Measurements from ENCODE around the gene METRN.

The METRN gene

DNA sequence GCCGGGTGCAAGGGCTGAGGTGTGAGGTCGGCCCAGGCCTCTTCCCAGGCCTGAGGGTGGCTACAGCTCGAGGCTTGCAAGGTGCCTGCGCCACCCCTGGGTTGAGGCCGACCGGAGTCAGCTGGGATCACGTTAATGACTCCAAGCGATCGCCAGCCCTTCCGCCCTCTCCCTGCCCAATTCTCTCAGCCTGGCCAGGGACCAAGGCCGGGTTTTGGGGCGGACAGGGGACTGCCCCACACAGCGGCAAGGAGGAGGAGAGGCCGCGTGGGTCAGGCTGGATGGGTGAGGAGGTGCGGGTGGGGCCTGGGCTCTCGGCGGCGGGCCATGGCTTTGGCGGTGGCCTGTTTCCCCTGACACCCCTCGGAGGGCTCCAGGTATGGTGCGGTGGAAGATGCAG, 21.6 kb upstream of the METRN start:
- no peak for DNase-seq

GRCh38 chr16:693766-694165, 21.2 kb upstream of the METRN start:
- peak; percentile 50 for DNase-seq

DNA sequence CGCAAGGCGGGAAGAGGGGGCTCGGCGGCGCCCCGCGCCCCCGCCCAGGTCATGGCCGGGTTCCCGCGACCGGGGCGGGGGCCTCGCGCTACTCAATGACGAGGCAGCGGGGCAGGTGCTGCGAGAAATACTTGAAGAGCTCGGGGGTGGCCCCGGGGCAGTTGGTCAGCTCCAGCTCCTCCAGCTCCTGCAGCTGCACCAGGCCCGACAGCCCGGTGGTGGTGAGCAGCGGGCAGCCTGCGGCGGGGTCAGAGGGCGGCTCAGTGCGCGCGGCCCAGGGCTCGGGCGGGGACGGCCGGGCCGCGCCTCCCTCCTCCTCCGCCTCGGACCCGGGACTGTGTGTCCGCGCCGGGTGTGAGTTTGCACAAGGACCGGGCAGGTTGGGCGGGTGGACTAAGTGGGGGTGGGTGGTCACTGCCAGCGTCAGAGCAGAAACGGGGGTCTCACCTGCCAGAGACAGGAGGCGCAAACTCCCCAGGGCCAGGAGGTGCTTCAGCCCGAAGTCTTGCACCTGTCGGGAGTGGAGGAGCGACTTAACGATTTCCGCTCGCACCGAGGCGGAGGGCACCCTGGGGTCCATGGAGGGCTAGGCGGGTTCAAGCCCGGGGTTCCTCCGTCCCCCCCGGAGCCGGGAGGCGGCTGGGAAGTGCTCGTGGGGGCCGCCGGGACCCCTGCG, 20.6 kb upstream of the METRN start:
- no peak for DNase-seq

GRCh38 chr16:694863-695354, 20.0 kb upstream of the METRN start:
- no peak for DNase-seq

- peak; percentile 55 for DNase-seq
Observed at GRCh38 chr16:695355-696089, 19.4 kb upstream of the METRN start.

DNA sequence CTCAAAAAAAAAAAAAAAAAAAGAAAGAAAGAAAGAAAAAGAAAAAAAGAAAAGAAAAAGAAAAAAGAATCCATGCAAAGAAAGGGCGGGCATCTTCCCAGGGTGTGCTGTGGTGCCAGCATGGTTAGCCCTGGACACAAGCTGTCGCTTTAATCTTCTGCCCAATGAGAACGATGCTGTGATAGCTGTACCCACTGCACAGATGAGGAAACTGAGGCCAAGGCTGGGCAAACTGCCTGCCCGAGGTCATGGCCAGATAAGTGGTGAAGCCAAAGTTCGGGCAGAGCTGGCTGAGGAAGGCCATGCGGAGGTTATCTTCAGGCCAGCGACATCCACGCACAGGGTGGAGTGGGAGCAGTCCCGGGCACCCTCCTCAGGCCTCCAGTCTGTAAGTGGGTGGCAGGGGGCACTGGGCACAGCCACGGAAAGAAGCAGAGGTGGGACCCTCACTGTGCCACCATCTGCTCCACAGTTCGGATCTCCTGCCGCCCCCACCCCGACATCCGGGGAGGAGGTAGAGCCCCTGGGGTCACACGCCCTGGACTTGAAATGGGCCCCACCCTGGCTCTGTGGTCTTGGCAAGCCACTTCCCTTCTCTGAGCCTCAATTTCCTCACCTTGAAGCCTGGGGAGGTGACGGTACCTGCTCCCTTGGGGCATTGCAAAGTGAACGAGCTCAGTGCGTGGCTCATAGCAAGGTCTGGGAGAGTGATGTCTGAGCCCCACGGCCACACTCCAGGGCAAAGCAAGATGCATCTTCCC, 15.8 kb upstream of the METRN start:
- no peak for DNase-seq

DNA sequence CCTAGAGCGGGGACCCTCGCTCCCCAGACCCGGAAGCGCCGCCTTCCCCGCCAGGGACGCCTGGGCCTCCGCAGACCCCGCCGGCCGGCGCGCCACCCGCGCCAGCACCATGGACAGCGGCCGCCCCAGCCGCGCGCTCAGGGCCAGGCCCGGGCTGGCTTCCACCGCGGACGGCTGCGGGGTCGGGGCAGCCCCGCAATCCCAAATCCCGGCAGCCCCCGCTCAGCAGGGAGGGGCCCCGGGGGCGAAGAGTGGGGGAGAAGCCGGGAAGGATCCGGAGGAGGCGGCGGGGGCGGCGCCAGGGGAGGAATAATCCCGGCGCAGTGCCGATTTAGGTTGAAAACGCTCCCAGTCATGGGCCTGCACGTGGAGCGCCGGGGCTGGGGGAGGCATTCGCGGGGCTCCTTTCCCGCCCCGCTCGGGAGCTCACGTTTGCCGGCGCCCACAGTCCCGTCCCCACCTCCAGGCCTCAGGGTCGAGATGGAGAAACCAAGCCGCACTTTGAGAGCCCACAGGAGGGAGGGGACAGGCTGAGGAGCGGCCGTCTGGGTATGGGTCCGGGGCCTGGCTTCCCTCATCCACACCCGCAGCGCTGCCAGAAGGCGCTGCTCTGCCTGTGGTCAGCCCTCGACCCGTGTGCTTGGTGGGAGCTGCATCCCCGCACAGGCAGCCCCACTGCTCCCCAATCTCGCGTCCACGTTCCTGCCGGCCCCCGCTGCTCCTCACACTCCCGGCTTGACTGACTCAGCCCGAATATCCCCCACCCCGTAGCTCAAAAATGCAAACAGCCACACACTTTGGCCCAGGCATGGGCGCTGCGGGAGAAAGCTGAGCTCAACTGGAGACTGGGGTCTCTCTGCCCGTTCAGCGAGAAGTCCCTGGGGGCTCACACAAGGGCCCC, 14.0 kb upstream of the METRN start:
- DNase-seq: no peak

DNA sequence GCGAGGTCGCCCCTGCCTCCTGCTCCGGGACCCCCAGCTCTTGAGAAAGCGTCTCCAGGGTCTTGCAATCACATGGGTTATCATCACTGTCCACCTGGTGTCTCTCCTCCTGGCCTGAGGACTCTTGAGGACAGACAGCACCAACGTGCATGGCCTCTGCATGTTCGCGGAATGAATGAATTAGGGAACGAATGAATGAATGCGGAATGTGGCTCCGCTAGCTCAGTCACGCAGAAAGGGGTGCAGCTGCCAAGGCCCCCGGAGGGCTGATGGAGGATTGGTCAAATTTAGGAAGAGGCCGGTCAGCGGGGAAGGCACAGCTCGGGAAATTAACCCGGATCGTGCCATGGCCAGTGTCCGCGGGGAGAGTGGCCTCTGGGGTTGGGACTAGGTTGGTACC, 12.6 kb upstream of the METRN start:
- no peak for DNase-seq

- DNase-seq: no peak
Observed at GRCh38 chr16:703406-703805, 11.5 kb upstream of the METRN start.

GRCh38 chr16:704047-704446, 10.9 kb upstream of the METRN start:
- DNase-seq: no peak

- DNase-seq: no peak
Observed at GRCh38 chr16:704552-705380, 10.2 kb upstream of the METRN start.

- DNase-seq: no peak
Observed at GRCh38 chr16:705431-706188, 9.3 kb upstream of the METRN start, which contains the start of gene FBXL16. FBXL16 (minus strand) TSS chr16:705801; CDS start chr16:697405, 8,396 bp downstream.

DNA sequence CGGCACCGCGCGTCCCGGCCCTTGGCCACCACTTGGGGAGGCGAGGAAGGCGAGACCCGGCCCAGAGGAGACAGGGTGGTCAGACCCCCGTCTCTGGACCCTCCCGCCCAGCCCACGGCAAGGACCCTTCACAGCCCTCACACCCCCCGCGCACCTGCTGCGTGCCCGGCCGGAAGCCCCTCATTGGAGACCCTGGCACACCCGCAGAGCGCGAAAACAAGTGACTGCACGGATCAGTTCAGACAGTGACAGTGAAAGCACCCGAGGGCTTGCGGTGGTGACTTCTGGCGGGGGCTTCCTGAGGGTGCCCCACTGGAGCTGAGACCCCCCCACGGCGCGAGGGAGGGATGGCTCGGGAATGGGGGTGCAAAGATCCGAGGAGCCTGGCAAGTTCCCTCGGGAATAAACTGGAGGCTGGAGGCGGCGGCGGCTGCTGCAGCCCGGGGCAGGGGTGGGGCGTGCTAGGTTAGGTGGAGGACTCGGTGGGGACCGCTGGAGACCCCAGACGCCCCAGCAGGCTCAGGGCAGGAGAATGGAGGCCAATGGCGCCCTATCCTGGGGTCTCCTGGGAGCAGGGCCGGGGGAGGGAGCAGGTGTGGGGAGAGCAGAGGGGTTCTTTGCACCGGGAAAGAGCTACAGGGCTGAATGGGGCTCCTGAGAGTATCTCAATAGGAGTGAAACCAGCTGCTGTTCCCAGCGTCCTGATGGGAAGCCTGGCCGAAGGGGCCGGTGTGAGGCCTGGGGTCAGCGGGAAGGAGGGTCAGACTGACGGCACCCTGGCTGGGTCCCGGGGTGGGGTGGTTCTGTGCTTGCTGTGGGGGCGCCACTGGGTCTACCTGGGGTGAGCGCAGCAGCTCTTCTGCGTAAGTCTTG, 8.5 kb upstream of the METRN start:
- DNase-seq: no peak

DNA sequence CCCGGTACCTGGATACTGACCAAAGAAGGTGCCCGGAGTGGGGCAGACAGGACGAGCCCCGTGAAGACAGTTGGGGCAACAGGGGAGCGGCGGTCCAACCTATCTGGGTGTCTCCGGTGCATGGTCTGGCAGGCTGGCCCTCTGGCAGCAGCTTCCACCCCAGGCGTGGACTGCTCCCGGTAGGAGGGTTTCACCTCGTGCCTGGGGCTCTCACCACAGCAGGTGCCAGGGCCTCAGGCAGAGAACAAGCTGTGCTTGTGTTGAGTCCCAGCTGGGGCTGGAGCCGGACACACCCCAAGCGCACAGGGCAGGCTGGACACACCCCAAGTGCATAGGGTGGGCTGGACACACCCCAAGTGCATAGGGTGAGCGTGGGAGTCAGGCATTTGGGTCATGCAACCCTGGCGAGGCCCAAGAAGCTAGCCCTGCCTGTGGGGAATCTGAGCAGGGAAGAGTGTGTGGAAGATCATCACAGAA, 7.8 kb upstream of the METRN start:
- no peak for DNase-seq

DNA sequence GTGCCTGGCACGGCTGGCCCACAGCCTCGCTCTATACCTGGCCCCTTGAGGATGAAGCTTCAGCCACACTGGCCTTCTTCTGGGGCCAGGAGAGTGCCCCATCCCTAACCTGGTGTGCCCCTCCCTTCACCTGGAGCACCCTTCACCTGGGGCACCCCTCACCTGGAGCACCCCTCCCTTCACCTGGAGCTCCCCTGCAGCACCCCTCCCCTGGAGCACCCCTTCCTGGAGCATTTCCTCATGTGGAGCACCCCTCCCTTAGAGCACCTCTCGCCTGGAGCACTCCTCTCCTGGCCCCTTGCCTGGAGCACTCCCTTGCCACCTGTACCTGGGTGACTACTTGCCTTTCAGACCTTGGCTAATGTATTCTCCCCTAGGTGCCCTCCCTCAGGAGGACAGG, 6.9 kb upstream of the METRN start:
- DNase-seq: no peak

- DNase-seq: no peak
Observed at GRCh38 chr16:708959-709358, 6.0 kb upstream of the METRN start.

GRCh38 chr16:709566-710499, 5.1 kb upstream of the METRN start:
- DNase-seq: no peak

DNA sequence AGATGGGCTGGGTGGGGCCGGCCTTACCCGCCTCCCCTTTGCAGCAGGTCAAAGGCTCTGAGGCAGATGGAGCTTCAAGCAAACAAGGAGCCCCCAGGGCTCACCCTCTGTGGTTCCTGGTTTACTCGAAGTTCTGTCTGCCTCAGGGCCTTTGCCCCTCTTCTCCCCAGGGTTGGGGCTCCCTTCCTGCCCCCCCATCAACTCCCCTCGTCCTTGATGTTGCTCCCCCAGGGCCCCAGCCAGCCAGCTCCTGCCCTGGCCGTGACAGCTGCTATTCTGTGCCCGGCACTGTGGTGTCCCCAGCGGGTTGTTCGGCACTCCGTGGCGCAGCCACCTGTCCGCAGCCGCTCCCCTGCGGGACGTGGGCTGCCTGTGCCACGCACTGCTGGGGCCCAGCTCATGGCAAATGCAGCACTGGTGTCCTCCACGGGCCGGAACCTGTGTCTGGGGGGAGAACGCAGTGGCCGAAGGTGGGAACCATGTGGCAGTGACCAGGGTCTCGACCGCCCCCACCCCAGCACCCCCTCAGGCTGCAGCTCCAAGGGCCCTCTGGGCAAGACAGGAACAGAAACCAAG, 4.3 kb upstream of the METRN start:
- DNase-seq: no peak
